Left renal pelvis (tissue), 4 donors: ENCODE results near the gene PAX8. TPM values are rescaled to one million over a fixed set of nuclear protein-coding genes. Genes with fewer than 3 reads are reported as not detected.

Experiments
- DNase-seq, 4 donors: peaks; one replicate each; pipeline ENCODE4 v3.0.0-alpha.2; 2013; ENCODE audit warnings: low read depth in 4 of 4, low spot score in 3 of 4
- polyA plus RNA-seq, 4 donors: library from polyadenylated mRNA; unstranded; fragments of 120-200 nt; gene quantifications; one replicate each; pipeline ENCODE4 v1.2.1, GENCODE V29; 2013; ENCODE audit not compliant: insufficient read length in 4 of 4

PAX8 gene
- polyA plus RNA-seq, 4 donors: 4.3 to 528 (median 285) TPM

GRCh38 chr2:113175736-113176695, 102.7 kb downstream of the PAX8 start:
- DNase-seq: no peak

- no peak for DNase-seq
These were observed 103.6 kb downstream of the PAX8 start for GRCh38 chr2:113175042-113175628.

GRCh38 chr2:113174376-113174750, 104.4 kb downstream of the PAX8 start:
- no peak for DNase-seq

- DNase-seq: no peak
These were observed 105.0 kb downstream of the PAX8 start, which contains the start of gene PSD4 for GRCh38 chr2:113173542-113174375. TSS of gene PSD4 (plus strand) at chr2:113173971. CDS start at chr2:113182457, 8,486 bp downstream.

DNA sequence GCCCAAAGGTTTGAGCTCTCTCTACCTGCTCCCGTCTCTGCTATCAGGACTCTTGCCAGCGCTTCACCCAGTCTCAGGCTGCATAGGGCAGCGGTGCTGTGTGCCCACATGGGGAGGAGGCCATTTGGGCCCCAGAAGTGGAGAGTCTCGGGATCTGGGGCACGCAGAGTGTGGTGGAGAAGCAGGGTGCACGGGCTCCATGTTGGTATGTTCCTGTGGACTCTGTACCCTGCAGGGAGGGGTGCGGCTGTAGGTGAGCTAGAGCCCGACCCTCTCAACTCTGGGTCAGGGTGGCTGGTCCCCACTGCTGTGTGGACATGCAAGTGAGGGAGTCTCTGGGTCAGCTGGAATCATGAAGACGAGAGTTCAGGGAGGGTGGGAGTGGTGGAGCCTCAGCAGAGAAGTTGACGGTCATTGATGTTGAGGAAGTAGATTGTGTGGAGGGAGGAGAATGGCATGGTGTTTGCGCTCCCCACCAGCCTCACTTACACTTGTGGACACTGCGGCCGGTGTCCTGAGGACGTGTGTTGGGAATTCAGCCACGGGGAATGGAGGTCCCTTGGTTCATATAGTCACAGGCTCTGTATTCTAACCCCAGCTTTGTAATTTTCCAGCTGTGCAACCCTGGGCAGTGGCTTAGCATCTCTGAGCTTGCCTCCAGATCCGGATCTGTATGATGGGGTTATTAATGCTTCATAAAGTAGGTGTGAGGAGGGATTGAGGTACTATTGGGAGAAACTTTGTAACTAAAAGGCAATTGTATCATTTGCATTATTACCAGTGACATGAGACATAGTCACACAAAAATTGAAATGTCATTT, 105.8 kb downstream of the PAX8 start:
- no peak for DNase-seq

- DNase-seq: no peak
These were observed 107.2 kb downstream of the PAX8 start for GRCh38 chr2:113171334-113172075.

DNA sequence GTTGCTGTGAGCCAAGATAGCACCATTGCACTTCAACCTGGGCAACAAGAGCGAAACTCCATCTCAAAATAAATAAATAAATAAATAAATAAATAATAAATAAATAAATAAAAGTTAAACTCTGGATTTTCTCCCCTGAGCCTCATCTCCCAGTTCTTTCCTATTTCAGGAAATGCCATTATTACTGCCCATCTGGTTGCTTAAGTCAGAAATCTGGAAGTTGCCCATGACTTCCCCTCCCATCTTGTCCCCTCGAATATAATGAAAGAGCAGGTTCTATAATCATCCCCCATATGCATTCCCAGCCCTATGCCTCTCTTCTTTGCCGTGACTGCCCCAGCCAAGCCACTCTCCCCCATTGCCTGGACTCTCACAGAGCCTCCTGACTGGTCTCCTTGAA, 109.1 kb downstream of the PAX8 start:
- no peak for DNase-seq

DNA sequence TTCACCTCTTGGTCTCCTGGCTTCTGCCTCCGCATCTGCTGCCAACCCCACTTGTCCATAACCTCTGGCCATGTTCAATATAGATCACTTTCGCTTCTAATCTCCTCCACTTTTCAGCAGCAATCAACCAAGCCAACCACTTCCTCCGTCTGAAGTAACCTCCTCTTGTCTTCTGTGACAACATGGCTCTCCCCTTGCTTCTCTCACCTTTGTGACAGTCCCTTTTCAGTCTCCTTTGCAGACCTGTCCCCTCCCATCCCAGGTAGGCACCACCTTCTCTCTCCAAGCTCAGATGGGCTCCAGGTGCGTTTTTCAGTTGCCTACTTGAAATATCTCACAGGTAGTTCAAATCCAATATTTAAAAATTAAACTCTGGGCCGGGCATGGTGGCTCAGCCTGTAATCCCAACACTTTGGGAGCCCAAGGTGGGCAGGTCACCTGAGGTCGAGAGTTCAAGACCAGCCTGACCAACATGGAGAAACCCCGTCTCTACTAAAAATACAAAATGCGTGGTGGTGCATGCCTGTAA, 109.7 kb downstream of the PAX8 start:
- no peak for DNase-seq

- no peak for DNase-seq
These were observed 110.8 kb downstream of the PAX8 start for GRCh38 chr2:113167962-113168340.

- no peak for DNase-seq
These were observed 111.4 kb downstream of the PAX8 start for GRCh38 chr2:113167115-113167932.

GRCh38 chr2:113166187-113166645, 112.5 kb downstream of the PAX8 start:
- DNase-seq: no peak

Other genes with a start within 250 kb of the PAX8 start
- not detected for gene IL36B, start 226.1 kb downstream of the PAX8 start, polyA plus RNA-seq
- not detected for gene IL36RN, start 219.7 kb downstream of the PAX8 start, polyA plus RNA-seq
- not detected for gene IL1F10, start 211.0 kb downstream of the PAX8 start, polyA plus RNA-seq
- 1 to 10 TPM; 1.4 to 8.7 (median 5.1) TPM for gene IL1RN, start 151.3 kb downstream of the PAX8 start, polyA plus RNA-seq
- 10 to 100 TPM in 2 of 4 donors, 1 to 10 TPM in 2; 1.9 to 15.9 (median 9.3) TPM for gene PSD4, start 105.0 kb downstream of the PAX8 start, polyA plus RNA-seq
- 10 to 100 TPM; 32.4 to 58.5 (median 55.6) TPM for gene ZNG1B, start 158.8 kb upstream of the PAX8 start, polyA plus RNA-seq
- under 1 TPM; 0.08 to 0.50 (median 0.14) TPM for gene FOXD4L1, start 219.7 kb upstream of the PAX8 start, polyA plus RNA-seq